Hematopoietic multipotent progenitor cell treated with erythropoietin and hydrocortisone succinate and interleukin-3 and kit ligand, for 15 days (in vitro differentiated cells): ENCODE data around the gene GMNC.
A peak's percentile ranks its signal among the peaks of the same experiment; 100 is the strongest.
"Not testable (repeated sequence)": the region's sequence is repeated elsewhere in the genome, so short reads cannot be mapped to it uniquely, and the experiment has no call there.

Source experiments
- DNase-seq: peaks from one replicate; pipeline ENCODE4 v3.0.0-alpha.2; 2015; ENCODE audit warnings: low spot score

Gene GMNC

GRCh38 chr3:190862209-190863118 lies at the start of gene GMNC:
Gene GMNC, minus strand, starts transcription at chr3:190862694. Its CDS starts 79 bp downstream, at chr3:190862615.
- no peak for DNase-seq

GRCh38 chr3:190911382-190911781 lies 48.9 kb upstream of the GMNC start:
- no peak for DNase-seq

- DNase-seq: no peak
Measured at GRCh38 chr3:190909908-190910307, 47.4 kb upstream of the GMNC start.

- no peak for DNase-seq
Measured at GRCh38 chr3:190903156-190903555, 40.7 kb upstream of the GMNC start.

- no peak for DNase-seq
Measured at GRCh38 chr3:190902292-190902691, 39.8 kb upstream of the GMNC start.

- DNase-seq: no peak
Measured at GRCh38 chr3:190892395-190892902, 30.0 kb upstream of the GMNC start.

- DNase-seq: no peak
Measured at GRCh38 chr3:190886945-190887344, 24.5 kb upstream of the GMNC start.

- peak; percentile 30 for DNase-seq
Measured at GRCh38 chr3:190883973-190884832, 21.7 kb upstream of the GMNC start.

GRCh38 chr3:190883141-190883540 lies 20.6 kb upstream of the GMNC start:
- no peak for DNase-seq

GRCh38 chr3:190877925-190878324 lies 15.4 kb upstream of the GMNC start:
- peak; percentile 5 for DNase-seq

GRCh38 chr3:190876433-190876832 lies 13.9 kb upstream of the GMNC start:
- DNase-seq: not testable (repeated sequence)

- not testable (repeated sequence) for DNase-seq
Measured at GRCh38 chr3:190875061-190875460, 12.6 kb upstream of the GMNC start.

GRCh38 chr3:190870127-190870526 lies 7.6 kb upstream of the GMNC start:
- no peak for DNase-seq

GRCh38 chr3:190867071-190867470 lies 4.6 kb upstream of the GMNC start:
- DNase-seq: no peak

- no peak for DNase-seq
Measured at GRCh38 chr3:190865828-190866227, 3.3 kb upstream of the GMNC start.

GRCh38 chr3:190865419-190865818 lies 2.9 kb upstream of the GMNC start:
- DNase-seq: no peak

- DNase-seq: no peak
Measured at GRCh38 chr3:190864002-190864401, 1.5 kb upstream of the GMNC start.

GRCh38 chr3:190863119-190863465 lies 598 bp upstream of the GMNC start:
- no peak for DNase-seq

GRCh38 chr3:190860521-190860920 lies 2.0 kb downstream of the GMNC start:
- DNase-seq: no peak

- DNase-seq: no peak
Measured at GRCh38 chr3:190855151-190855550, 7.3 kb downstream of the GMNC start.

GRCh38 chr3:190854062-190854461 lies 8.4 kb downstream of the GMNC start:
- no peak for DNase-seq

- no peak for DNase-seq
Measured at GRCh38 chr3:190853464-190853863, 9.0 kb downstream of the GMNC start.

GRCh38 chr3:190849607-190850006 lies 12.9 kb downstream of the GMNC start:
- no peak for DNase-seq
